NCI-H2029 treated with DMSO at 0.1 percent for 48 hours (cell line): ENCODE data around the gene PRR13.

Experiments used
- DNase-seq: peaks from one replicate; lab custom pipeline; 2025; lab: John Stamatoyannopoulos, UW

Gene PRR13

DNA sequence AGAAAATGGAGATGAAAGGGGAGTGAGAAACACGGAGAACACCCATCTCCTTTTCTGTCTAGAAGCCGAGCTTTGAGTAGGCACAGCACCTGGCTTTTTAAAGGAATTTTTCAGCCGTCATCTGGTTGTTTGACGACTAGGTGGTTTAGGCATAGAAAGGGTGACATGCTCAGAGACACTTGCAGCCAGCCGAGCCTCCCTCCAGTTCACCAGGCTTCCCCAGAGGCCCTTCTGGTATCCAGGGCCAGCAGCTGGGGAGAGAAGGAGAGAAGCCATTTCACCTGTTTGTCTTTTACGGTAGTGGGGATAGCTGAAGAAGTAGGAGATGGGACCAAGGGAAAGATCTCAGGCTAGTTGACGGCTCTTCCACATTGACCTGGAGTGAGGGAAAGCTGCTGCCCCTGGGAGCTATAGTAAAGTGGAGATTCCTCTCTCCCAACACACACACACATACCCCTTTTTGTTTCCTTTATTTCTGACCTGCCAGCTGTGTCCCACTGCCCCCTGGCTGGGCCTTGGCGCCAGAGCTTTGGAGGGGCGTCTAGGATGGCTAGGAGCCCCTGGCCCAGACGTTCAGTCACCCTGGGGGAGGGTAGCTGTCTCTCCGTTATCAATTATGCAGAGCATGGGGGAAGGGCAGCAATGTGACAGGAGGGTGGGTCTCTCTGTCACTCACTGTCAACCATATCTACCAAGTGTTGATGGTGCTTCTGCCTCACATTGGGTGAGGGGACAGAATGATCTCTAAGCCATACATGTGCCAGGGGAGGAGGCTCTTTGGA is 52.3 kb downstream of the PRR13 start:
- no peak for DNase-seq
